DMS 273 treated with DMSO at 0.1 percent for 48 hours (cell line): Measurements from ENCODE around the gene TTC6.

Experiments used
- DNase-seq: peaks from one replicate; lab custom pipeline; 2025; lab: John Stamatoyannopoulos, UW

TTC6 gene

GRCh38 chr14:37585101-37585511 is 10.3 kb upstream of the TTC6 start:
- no peak for DNase-seq

- no peak for DNase-seq
Measured at GRCh38 chr14:37585971-37586796, 9.2 kb upstream of the TTC6 start.

DNA sequence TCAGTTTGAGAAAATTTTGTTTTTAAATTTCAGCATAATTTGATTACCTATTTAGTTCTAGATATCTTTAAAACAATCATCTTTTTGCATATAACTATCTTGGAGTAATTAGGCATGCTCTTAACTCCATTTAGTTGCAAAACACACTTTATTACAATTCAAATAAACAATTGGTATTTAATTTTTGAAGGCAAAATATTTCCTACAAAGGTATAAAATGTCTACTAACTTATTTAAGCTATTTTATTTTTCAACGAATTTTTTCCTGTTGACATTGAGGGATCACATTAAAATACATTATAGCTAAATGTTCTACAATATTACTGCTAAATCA is 8.7 kb upstream of the TTC6 start:
- DNase-seq, result no peak

DNA sequence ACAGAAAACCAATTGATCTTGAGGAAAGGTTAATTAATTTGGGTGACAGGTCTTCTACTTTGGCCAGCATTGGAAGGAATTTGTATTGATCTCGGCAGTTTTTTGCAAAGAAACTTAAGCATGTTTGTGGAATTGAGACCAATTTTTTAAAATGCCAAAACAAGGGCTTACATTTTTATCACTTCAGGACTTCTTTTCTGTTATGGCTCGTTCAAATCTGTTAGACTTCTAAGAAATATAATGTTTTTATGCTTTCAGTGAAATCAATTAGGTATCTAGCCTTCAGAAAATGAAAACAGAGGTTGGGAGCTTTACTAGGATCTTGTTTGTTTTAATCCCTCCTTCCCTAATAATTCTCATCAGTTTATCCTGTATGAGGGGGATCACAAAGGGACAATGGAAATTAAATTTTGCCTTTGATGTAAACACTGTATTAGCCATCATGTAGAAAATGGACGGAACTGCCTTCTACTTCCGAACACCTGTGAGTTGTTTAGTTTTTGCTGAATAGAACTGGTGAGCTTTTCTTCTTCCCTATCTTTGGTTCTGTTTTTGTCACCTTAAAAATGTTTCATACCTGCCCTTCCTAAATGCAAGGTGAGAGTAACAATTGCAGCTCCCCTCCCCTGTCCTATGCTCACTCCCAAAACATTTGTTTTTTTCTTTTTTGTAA is 8.2 kb upstream of the TTC6 start:
- DNase-seq, result no peak

DNA sequence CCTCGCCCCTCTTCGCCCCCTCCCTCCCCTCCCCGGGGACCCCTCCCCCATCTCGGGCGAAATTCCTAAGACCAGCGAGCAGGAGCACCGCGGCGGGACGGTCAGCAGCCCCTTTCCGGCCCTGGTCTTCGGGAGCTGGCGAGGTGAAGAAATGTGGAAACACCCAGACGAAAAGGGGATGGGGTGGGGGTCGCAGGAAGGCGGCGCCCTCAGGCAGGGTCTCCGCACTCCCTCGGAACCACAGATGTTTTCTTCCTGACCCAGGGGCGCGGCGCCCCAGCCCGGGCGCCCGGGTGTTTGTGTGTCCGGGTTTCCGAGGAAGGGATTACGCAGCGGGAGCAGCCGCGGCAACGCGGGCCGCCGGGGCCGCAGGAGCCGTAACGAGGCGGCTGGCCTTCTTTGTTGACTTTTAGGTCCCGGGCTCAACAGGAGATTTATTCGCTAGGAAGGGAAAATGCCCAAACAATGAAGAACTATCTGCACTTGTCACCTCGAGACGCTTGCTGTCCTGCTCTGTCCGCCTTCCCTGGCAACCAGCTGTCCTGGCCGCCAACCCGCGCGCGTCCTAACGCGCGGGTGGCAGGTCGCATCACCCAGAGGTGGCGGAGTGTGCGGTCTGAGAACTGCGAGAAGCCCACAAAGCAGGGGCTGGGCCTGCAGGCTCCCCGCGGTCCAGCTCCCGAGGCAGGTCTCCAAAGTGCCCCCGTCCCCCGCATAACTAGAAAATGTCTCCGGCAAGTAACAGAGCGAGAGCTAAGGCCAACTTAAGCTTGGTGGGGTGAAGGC is 7.4 kb upstream of the TTC6 start:
- no peak for DNase-seq

- DNase-seq, result no peak
Measured at GRCh38 chr14:37588667-37588955, 6.8 kb upstream of the TTC6 start.

DNA sequence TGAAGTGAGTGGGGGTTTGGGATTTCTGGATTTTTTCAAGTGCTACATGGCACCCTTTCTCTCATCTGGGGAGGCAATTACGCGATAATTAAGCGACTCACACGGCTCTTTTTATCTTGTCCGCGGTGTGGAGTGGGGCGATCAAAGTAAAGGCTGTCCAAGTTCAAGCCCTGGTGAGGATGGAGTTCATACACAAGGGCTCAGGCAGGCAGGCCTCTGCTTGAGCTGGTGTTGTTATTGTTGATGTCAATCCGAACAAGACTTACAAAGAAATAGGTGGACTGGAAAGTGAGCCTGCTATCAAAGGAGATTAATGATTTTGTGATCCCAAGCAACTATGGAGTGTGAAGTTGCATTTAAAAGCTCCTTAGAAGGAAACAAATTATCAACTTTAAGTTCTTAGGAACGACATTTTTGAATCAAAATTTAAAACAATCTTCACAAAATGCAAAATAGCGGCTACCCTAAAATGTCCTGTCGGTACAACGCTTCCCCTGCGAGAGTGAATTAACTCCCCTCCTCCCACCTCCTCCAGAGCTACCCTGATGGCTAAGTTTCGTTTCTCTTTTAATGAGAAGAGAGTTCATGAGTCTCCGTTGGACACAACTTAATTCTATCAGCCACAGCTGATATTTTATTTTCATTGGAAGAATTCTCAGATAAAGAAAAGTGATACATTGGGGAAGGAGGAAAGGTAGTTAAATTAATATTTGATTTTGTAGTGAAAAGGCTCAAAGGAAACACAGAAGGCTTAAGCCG is 6.3 kb upstream of the TTC6 start:
- no peak for DNase-seq

DNA sequence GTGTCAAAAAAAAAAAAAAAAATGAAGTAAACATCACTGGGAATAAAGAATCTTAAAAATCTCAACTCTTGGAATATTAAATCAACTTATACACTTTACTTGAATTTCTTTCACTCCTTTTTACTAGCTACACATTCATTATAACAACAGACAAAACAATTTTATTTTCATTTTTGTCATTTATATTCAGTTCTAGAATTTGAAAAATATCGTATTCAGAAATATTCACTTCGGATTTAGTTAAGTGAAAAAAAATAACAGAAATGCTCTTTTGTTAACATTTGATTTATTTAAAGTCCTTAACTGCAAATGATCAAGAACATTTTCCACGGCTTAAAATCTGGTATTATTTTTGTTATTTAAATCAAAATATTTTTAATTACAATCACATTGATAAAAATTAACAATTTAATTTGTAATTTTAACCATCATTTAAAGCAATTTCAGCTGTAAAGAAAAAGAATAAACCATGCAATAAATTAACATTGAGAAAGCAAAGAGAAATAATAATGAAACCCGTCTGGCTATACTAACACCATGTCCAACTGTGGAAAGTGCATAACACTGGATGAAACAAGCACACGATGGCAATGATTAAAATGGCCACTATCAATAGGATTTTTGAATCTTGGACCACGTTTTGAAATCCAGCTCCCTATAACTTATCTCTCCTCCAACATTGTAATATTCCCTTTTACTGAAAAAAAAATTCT is 5.6 kb upstream of the TTC6 start:
- no peak for DNase-seq

DNA sequence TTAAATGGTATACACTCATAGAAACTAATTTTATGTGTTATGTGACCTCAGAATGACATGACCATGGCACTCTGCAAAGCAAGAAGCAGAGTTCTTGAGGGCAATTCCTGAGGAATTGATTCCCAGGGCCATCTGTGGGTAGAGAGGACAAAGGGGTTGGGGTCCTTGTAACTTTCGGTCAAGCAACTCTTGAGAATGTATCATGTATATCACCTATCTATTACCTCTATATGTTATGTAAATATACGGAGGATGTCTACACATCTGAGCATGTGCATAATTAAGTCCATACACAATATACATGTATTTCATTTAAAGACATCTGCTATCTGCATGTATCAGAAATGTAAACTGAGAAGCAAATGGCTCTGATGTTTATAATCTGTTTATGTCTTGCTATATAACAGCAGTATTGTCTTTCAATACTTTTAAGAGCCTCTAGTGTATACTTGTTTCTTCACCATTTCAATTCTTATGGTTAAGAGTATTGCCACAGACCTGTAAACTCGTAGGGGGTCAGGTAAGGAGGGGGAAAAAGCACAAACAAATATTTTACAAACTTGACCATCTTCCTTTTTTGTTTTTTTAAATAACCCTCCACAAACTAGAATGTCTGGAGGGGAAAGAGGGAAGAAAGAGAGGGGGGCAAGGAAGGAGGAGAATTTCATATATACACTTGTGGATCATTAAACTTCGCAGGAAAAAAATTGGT is 4.8 kb upstream of the TTC6 start:
- no peak for DNase-seq

GRCh38 chr14:37591311-37591940 is 4.0 kb upstream of the TTC6 start:
- DNase-seq, result no peak

- no peak for DNase-seq
Measured at GRCh38 chr14:37591941-37592481, 3.4 kb upstream of the TTC6 start.

DNA sequence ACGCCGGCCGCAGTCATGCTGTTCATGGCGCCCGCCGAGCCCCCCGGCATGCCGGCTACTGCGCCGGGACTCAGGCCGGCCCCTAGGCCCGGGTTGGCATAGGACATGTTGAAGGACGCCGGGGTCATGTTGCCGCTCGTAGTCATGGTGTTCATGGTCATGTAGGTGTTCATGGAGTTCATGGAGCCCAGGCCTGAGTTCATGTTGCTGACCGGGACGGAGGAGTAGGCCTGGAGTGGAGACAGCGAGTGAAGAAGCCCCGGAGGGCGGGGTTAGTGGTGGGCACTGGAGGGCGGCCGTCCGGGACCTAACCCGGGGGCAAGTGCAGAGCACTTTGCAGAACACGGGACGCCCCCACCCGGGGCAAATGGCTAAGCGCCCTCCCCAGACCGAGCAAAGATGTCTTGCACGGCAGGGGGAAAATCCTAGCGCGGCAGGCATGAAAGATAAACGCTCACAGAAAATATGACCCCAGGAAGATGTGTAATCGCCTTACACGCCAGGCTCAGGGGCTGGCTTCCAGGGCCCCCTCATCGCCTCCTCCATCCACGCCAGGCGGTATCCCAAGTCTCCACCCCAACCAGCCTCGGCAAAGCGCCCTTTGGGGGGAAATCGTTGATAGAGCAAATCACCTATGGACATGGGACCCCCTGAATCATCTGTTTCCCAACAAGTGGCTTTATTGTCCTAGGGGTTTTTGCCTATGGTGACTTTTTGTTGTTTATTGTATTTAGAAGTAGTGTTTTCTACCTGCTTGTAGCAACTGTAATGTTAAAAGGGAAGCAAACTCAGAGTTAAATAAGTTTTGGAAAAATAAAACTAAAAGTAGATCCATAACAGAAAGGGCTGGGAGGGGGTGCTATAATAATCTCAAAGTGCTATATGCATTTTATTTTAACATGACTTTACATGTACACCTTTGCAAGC is 2.7 kb upstream of the TTC6 start:
- DNase-seq, result no peak

DNA sequence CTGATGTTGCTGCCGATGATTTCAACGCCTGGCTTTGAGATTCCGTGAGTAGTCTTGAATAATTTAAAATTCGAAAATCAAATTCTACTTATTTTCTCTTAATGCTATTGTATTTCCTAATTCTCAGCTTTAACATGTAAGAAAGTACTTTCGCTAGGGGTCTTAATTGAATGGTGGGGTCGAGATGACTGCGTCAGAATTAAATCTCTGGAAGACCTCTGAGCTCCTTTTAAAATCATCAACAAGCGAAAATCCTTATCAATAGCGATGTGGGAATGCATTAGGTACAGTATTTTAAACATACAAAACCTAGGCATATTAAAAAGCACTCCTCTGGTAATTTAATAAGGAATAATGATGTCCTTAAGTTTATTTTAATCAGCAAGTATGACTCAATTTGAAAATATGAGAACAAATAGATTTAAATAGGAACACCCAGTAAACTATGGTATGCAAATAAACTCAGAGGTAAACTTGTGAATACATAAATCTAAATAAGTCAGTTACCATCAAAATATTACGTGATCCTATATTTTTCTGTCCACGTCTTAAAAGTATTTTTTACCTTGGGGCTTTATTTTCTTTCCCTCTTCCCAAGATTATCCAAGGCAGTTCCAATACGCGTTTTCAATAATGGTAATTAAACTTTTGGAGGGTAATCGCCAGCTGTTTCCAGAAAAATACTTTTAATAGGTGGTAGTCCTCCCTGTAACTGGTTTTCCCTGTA is 1.8 kb upstream of the TTC6 start:
- DNase-seq, result no peak

DNA sequence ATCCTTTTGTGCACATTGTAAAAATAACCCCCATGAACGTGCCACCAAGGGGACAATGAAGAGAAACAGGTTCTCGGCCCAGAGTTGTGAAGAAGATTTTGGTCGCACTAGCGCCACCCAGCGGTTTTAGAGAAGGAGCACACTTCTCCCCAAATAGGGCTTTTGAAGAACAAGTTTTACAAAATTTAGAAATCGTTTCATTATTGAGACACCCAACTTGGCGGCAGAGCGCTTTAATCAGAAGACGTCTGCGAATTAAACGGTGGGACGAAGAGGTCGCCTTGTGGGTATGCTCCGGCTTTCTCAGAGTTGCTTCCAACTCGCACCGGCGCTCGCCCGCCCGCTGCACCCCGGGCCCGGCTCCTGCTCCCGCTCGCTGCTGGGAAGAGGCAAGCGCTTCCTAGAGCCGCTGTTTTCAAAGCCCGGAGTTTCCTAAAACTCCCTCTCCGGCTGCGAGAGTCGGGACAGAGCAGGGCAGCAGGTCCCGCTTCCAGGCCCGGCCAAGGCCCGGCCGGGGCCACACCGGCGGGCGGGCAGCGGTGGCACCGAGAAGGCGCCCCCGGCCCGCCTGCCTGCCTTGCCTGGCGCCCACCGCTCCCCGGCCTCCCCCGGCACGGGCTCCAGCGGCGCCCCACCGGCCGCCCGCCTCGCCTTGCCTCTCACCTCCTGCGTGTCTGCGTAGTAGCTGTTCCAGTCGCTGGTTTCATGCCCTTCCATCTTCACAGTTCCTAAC is 1.0 kb upstream of the TTC6 start:
- DNase-seq, result peak; percentile 58

DNA sequence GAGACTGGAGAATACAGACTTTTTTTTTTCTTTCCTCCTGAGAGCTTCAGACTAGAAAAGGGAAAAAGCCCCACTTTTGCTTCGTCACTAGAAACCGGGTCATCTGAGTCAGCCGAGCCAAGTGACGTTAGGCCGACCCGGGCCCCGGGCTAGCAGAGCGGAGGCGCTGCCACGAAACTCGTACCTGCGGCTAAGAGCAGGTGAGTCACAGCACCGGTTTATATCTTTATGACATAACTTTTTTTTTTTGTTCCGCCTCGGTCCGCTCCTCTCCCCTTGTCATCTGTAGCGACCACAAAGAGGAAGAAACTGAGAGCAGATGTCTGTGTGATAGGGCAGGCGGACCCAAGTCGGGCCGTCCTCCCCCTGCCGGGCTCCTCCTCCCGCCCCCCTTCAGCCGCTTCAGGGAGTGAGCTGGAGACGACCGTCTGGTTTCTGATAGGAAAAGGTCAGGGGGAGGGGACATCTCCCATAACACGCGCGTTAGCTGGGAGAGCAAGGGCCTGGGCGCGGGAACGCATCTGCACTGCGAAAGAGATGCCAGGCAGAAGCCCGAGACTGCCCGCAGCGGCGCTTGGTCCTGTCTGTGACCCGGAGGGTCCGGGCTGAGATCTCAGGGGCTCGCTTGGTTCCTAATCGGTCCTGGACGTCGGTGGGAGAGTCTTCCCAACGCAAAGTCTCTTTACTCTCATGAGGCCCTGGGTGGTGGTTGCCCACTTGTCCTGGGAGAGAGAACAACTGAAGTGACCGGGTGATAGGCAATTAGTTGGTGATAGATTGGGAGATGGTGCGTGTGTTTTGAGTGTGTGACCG is 586 bp downstream of the TTC6 start:
- peak; percentile 71 for DNase-seq

DNA sequence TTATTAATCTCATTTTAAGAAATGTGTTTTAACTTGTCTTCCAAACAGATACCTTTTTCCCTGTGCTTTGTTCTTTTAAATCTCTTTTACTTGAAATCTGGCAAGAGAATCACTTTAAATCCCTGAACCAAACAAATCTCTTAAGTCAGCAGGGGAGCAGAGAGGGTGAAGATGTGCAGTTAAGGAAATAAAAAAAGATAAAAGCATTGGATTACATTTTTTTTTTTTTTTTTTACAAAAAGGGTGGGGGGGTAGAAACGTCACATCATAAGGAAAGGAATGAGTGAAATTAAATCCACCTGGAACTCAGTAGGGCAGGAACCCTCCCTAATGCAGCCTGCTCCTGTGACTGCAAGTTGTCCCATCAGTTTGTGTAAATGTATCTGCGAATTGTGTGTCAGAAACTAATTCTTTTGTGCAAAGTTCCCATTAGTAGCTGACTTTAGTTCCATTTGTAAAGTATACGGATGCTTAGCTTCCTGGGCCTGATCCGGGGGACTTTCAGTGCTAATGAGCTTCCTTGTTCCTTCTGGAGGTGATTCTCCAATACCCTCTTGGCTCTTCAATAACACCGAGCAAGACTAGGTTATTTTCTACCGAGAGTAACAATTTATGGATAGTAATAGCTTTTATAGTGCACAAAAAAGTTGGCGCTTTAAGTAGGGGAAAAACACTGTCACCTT is 1.5 kb downstream of the TTC6 start:
- no peak for DNase-seq
